Adrenal gland (tissue), 5 donors: ENCODE results near the gene CRIP3.

Source experiments
- CTCF ChIP-seq, 6 experiments: fragments of 450-650 bp in 4 of 6; fragments of 200-600 bp in 2 of 6; sonication (generic) in 1 of 6; IDR thresholded peaks; 1 replicate in 5 of 6; 2 replicates in 1 of 6; pipeline versions ENCODE4 v1.5.1 to v1.8.0; 2016 to 2021; ENCODE audit warnings: antibody characterized with exemption in 6 of 6, mild to moderate bottlenecking in 2 of 6, moderate library complexity in 1 of 6
- POLR2A ChIP-seq, 2 donors: fragments of 450-650 bp; IDR thresholded peaks; one replicate each; pipeline ENCODE4 v1.6.1; 2017; ENCODE audit warnings: antibody characterized with exemption in 2 of 2, mild to moderate bottlenecking in 2 of 2, moderate library complexity in 1 of 2
- donor health status: DM: no; HTN: no; CAD: no.

- TF ChIP-seq CTCF (IDR thresholded peaks at IDR 0.05) (peak; percentile 58 to 88 (median 80)), POLR2A (IDR thresholded peaks at IDR 0.05) (no peak)
Observed at GRCh38 chr6:43263314-43264178, 45.1 kb downstream of the CRIP3 start.
